Measurements from ENCODE around the gene AKAP1. TPM values are rescaled to one million over a fixed set of nuclear protein-coding genes. Genes with fewer than 3 reads are reported as not detected.

The AKAP1 gene
- total RNA-seq, 4 donors from 2014 or later: 45.8 to 68.2 (median 54.9) TPM

DNA sequence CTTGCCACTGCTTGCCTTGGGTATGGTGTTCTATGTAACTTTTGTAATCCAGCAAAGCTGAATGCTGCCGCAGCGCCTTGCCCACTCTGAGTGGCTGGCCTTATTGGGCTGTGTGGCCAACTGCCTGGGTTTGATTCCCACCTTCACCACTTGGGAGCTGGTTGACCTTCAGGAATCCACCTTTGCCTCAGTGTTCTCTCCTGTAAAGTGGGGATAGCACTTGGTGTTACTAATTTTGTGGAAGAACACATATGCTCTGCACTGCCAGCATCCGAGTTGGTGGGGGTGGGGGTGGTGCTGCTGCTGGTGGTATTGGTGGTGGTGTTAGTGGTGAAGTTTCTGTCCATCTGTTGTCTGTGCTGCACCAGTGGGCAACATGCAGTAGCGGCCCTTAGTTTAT is 32.8 kb downstream of the AKAP1 start:
- TF ChIP-seq, protein P1, sequence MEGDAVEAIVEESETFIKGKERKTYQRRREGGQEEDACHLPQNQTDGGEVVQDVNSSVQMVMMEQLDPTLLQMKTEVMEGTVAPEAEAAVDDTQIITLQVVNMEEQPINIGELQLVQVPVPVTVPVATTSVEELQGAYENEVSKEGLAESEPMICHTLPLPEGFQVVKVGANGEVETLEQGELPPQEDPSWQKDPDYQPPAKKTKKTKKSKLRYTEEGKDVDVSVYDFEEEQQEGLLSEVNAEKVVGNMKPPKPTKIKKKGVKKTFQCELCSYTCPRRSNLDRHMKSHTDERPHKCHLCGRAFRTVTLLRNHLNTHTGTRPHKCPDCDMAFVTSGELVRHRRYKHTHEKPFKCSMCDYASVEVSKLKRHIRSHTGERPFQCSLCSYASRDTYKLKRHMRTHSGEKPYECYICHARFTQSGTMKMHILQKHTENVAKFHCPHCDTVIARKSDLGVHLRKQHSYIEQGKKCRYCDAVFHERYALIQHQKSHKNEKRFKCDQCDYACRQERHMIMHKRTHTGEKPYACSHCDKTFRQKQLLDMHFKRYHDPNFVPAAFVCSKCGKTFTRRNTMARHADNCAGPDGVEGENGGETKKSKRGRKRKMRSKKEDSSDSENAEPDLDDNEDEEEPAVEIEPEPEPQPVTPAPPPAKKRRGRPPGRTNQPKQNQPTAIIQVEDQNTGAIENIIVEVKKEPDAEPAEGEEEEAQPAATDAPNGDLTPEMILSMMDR (IDR thresholded peaks at IDR 0.05): no peak
- TF ChIP-seq POLR2A (IDR thresholded peaks at IDR 0.05): no peak
- DNase-seq (ENCODE audit: low spot score in 2 of 2): no peak
- intact Hi-C loops (cut with DNase I; ENCODE audit: low total_unique reads): no loop called here
- H3K4me3 ChIP-seq (ENCODE audit: low read depth, poor library complexity, severe bottlenecking): no peak overlapping the region
- 98 to 100% methylated on average over 4 of the region's 4 CpGs for WGBS, 2 donors

DNA sequence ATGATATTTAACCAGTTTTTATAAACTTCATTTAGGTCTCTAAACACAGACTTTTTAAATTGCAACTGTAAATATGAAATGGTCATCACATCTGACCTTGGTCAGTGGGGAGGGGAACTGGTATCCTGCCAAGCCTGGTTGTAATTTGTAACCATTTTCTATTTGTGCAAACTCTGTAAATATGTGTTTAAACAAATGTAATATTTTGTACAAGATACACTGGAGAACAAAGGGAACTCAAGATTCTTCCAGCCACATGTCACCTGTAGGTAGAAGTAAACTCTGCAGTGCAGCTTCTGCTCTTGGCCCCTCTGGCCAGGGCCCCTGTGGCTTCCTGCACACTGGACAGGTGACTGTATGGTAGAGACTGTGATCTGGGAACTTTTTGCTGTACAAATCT is 35.8 kb downstream of the AKAP1 start:
- no peak for TF ChIP-seq POLR2A (IDR thresholded peaks at IDR 0.05)
- TF ChIP-seq, protein P1 (IDR thresholded peaks at IDR 0.05): no peak
- no peak for DNase-seq (ENCODE audit: low spot score in 2 of 2)
- no peak overlapping the region for H3K4me3 ChIP-seq (ENCODE audit: low read depth, poor library complexity, severe bottlenecking)
- intact Hi-C loops (cut with DNase I; ENCODE audit: low total_unique reads): loop anchor here (10.0 kb wide), 1 partner anchor 634 kb away; no protein-coding TSS in a partner anchor

DNA sequence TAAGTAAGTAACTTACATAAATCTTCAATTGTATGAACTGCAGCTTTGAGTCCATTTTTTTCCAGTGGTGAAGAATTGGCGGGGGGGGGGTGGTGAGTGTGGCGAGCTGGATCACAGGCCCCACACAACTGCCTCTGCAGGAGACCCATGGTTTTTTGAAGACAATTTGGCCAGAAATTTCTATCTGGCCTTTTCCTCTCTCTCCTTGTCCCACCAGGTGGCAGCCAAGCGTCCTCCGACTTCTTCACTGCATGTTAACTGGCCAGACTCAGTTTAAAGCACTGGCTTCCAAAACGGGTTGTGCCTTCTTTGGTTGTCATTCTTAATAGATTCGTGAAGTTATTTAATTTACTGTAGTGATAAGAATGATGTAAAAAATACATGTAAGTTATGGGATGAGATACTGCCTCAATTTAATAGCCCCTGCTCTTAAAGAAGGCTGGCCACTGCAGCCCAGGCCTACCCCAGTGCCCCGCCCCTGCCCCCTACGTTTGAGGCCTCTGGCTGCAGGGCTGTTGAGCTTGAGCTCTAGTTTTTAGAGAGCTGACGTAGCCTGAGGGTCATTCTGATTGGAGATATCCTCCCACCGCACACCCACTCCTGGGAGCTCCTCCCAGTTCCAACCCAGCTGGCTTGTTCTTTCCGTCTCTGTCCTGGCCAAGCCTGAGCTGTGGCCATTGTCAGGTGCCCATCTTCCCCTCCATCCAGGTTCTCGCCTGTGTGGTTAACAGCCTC is 36.4 kb downstream of the AKAP1 start:
- no peak overlapping the region for H3K4me3 ChIP-seq (ENCODE audit: low read depth, poor library complexity, severe bottlenecking)
- no peak for TF ChIP-seq POLR2A (IDR thresholded peaks at IDR 0.05)
- TF ChIP-seq, protein P1 (IDR thresholded peaks at IDR 0.05): no peak
- no peak for DNase-seq (ENCODE audit: low spot score in 2 of 2)
- intact Hi-C loops (cut with DNase I; ENCODE audit: low total_unique reads): loop anchor here (10.0 kb wide), 1 partner anchor 633 kb away; no protein-coding TSS in a partner anchor
- WGBS, 2 donors: 63 to 78% methylated on average over 12 of the region's 12 CpGs

DNA sequence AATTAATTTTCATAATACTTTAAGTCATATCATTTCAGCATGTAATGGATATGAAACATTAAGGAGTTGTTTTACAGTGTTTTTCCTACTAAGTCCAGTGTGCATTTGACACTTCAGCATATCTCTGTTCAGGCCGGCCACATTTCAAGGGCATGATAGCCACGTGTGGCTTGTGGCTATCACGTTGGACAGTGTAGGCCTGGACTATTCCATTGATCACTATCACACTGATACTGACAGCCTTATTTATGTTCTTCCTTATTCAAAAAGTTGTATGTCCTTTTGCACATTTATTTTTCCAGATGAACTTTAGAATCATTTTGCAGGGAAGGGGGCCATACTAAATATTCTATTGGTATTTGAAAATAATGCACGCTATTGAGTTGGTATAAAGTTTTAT is 39.0 kb downstream of the AKAP1 start:
- no peak overlapping the region for H3K4me3 ChIP-seq (ENCODE audit: low read depth, poor library complexity, severe bottlenecking)
- 83 to 84% methylated on average over 4 of the region's 4 CpGs for WGBS, 2 donors
- no peak for TF ChIP-seq POLR2A (IDR thresholded peaks at IDR 0.05)
- TF ChIP-seq, protein P1 (IDR thresholded peaks at IDR 0.05): no peak
- intact Hi-C loops (cut with DNase I; ENCODE audit: low total_unique reads): loop anchor here (10.0 kb wide), 1 partner anchor 631 kb away; no protein-coding TSS in a partner anchor
- no peak for DNase-seq (ENCODE audit: low spot score in 2 of 2)

DNA sequence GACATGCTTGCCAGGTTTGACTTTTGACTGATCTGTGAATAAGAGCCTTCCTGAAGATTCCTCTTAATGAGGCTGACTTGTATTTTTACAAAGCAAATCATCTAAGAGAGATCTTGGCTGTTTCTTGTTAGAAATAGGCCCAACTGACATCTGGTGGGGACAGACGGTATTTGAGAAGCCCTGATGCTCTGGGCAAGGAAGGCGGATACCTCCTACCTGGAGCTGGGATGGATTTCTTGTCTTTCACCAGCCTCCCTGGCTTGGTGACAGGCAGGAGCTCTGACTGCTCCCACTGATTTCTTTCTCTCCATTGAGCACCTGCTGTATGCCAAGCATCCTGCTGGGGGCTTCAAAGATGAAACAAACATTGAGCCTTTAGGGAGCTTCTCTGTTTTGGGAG is 40.4 kb downstream of the AKAP1 start:
- TF ChIP-seq, protein P1 (IDR thresholded peaks at IDR 0.05): no peak
- no peak for TF ChIP-seq POLR2A (IDR thresholded peaks at IDR 0.05)
- whole genome bisulfite sequencing, 2 donors: 89 to 94% methylated on average over 2 of the region's 2 CpGs
- H3K4me3 ChIP-seq (ENCODE audit: low read depth, poor library complexity, severe bottlenecking): no peak overlapping the region
- intact Hi-C loops (cut with DNase I; ENCODE audit: low total_unique reads): loop anchor here (10.0 kb wide), 1 partner anchor 629 kb away; no protein-coding TSS in a partner anchor
- no peak for DNase-seq (ENCODE audit: low spot score in 2 of 2)
